Activated CD4-positive, alpha-beta T cell treated with anti-CD3 and anti-CD28 coated beads, Interleukin-2, Interleukin-6, amounts not matched to agents 100 ng/mL and 50 ng/mL, durations not matched to agents 16 hours and 8 hours (primary cell): Measurements from ENCODE around the gene HES3.

Experiments
- DNase-seq: peaks from one replicate; pipeline ENCODE4 v3.0.0-alpha.2; 2020

The HES3 gene

GRCh38 chr1:6281511-6282402 lies 37.8 kb downstream of the HES3 start:
- DNase-seq = no peak

DNA sequence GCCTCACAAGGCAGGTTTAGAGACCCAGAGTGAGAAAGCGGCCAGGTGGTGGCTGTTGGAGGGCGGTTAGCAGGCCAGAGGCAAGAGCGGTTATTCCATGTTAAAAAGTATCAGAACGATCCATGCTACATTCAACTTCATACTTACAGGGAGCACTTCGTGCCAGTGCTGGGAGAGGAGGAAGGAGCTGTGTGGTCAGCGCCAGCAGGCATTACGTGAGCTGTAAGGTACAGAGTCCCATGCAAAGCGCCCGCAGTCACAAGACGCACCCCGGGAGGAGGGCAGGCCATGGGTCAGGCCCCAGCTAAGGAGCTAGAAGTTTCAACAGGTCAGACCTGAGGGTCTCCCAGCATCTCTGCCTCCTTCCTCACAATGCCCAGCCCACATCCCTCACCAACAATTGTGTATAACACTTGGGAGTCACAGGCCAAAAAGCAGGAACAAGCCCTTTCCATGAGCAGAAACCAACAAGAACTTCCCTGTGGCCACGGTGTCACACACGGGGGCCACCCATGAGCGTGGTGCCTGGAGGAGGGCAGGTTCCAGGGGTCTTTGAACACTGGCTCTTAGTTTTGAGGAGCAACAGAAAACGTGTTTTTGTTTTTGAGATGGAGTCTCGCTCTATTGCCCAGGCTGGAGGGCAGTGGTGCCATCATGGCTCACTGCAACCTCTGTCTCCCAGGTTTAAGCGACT lies 38.7 kb downstream of the HES3 start:
- DNase-seq = no peak

DNA sequence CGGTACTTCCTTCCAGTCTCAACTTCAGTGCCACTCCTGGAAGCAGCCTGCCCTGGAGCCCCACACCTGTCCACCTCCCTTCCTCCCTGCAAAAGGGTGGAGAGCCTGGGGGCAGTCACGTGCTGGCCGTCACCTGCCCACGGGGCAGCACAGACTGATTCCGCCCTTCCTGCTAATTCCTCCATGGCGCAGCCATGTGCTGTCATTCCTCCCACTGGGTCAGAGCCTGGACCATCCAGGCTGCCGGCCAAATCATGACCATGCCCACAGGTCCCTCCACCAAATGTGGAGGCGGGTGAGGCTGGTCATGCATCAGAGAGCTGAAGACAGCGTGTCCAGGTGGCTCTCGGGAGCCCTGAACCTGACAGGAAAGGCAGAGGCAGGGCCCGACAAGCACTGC lies 41.4 kb downstream of the HES3 start:
- no peak for DNase-seq

DNA sequence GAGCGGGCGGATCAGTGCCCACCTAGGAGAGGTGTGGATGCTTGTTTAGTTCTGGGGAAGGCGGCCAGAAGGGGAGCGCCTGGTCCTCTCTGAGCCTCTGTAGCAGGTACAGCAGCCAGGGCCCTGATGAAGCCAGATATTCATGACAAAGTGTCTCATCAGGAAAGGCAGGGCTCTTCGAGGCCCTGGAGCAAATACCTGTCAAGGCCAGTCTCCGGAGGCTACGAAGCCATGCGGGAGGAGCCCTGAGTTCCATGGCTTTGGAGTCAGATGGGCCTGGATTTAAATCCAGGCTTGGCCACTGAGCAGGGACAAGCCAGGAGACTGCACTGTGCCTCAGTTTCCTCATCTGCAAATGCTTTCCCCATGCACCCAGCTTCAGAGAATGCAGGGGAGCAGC lies 42.3 kb downstream of the HES3 start:
- no peak for DNase-seq

DNA sequence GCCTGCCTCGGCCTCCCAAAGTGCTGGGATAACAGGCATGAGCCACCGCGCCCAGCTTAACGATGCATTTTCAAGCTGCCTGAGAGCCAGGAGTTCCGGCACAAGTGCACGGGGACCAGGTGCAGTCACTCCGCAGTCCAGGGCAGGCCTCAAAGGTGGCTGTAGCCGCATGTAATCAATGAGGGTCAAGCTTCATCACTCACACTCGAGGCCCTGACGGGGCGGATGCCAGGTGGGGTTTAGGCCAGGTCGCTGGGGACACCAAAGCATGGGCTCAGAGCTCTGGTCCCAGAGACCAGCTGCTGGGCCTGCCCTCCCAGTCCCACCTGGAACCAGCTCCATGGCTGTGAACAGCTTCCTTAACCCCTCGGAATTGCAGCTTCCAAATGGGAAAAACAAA lies 43.0 kb downstream of the HES3 start:
- no peak for DNase-seq

DNA sequence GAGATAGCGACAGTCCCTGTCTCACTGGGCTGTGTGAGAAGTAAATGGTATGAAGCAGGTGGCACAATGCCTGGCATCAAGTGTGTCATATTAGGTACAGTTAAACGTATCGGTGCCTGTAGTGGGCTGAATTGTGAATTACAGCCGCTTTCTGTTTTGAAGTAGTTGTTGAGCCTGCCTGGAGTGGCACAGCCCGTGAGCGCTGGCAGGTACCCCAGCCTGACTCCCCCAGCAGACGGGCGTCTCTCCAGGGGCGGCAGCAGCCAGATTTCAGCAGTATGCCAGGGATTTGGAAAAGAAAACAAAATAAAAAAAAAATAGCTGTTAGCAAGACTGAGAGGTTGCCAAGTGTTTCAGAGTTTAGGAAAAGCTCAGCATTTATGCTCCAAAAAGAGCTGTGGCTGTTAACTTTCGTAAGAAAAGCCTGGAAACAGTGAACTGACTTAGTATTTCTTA lies 43.5 kb downstream of the HES3 start:
- DNase-seq = no peak

DNA sequence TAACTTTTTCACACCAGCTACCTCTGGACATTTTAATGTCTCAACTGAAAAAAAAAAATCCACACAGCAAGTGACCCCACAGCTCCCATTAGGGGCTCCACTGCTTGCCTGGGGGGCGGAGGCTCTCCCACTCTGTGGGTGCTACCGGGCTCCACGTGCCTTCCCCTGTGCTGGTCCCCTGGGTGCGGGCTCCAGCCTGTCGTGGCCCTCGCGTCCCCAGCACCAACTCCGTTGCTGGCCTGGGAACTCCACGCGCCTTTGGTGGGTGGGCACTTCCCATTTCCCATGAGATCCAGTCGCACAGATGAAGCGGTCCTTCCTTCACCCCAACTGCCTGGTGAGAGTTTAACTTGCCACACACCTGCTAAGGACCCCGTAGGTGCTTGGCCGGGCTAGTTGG lies 44.0 kb downstream of the HES3 start:
- no peak for DNase-seq

- DNase-seq = no peak
These were observed 44.7 kb downstream of the HES3 start for GRCh38 chr1:6288665-6289064.

- DNase-seq = no peak
These were observed 48.1 kb downstream of the HES3 start for GRCh38 chr1:6292102-6292501.

GRCh38 chr1:6294080-6294889 lies 50.3 kb downstream of the HES3 start:
- no peak for DNase-seq

DNA sequence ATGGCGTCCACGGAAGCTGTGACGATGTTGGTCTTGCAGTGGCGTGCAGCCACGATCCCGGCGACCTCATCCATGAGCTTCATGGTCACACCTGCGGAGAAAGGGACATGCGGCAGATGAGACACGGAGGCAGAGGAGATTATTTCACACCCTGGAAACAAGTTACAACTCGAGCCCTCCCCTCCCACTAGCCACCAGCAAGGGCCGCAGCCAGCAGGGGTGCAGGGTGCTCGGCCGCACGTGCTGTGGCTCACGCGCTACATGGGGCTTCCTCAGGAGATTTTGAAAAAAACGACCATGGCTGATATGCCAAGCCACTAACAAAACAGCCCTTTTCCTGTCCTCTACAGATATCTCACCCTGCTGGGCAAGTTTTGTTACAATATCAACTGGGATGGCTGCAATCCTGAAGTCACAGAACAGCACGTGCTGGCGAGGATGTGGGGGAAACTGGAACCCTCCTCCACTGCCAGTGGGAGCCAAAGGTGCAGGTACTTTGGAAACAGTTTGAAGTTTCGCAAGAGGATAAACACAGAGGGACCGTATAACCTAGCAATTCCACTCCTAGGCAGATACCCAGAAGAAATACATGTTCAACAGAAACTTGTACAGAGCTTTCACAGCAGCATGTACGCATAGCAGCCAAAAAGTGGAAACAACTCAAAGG lies 51.0 kb downstream of the HES3 start:
- no peak for DNase-seq
